Brain microvascular endothelial cell (primary cell): ENCODE measurements around the gene CAPS.

ENCODE experiments used
- DNase-seq: peaks from one replicate; pipeline ENCODE4 v3.0.0-alpha.2; 2020
- H3K27ac ChIP-seq: fragments of 250-450 bp; sonication (Bioruptor Pico); 2 replicates; pipeline ENCODE4 v1.5.1; 2020; ENCODE audit warnings: mild to moderate bottlenecking, moderate library complexity
- H3K27me3 ChIP-seq: fragments of 250-450 bp; sonication (Bioruptor Pico); replicated peaks from 2 replicates; pipeline ENCODE4 v1.5.1; 2020; ENCODE audit warnings: mild to moderate bottlenecking
- H3K36me3 ChIP-seq: fragments of 250-450 bp; sonication (Bioruptor Pico); replicated peaks from 2 replicates; pipeline ENCODE4 v1.5.1; 2020; ENCODE audit warnings: mild to moderate bottlenecking
- H3K4me3 ChIP-seq: 2 replicates; pipeline ENCODE4 v1.5.1; 2011; ENCODE audit warnings: low read depth, mild to moderate bottlenecking, control low read depth, low read length, moderate library complexity
- in situ Hi-C: cut with HindIII; loops from 2 replicates; pipeline ENCODE4 v1.10.0; 2017; ENCODE audit warnings: low sequenced_read_pairs, low pct_ligation_motif_present
- TF ChIP-seq, protein P1 (sequence below): IDR thresholded peaks from 2 replicates; pipeline ENCODE4 v1.5.1; 2011; ENCODE audit warnings: low read depth, mild to moderate bottlenecking, moderate library complexity, low read length, control low read depth, inconsistent platforms; ENCODE audit errors: missing control alignments

Gene CAPS

DNA sequence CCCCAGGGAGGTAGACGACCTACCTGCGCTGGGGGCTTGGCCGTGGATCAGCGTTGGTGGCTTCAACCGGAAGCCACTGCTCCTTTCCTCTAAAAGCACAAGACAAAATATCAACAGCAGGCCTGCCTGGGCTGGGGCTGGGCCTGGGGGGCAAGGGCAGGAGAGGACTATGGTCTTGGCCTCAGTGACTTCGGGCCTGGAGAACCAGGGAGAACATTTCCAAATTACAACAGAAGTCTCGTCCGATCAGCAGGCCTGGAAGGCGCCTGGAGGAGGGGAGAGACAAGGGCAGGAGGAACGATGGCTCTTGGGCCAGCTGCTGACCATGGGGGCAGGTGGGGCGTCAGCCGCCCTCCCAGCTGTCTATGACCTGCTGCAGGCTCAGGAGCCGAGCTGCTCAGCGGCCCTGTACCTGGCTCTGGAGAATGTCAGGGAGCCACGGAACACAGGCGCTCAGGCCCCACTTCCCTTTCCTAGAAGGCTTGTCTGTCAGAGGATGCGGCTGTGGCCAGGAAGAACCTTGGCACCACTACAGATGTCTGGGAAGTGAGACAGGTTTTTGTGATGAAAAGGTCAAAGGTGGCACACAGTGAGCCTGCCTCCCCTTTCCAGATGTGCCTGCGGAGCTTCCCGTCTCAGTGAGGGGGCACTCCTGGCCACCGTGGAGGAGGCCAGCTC, 19.5 kb downstream of the CAPS start:
- TF ChIP-seq, protein P1, sequence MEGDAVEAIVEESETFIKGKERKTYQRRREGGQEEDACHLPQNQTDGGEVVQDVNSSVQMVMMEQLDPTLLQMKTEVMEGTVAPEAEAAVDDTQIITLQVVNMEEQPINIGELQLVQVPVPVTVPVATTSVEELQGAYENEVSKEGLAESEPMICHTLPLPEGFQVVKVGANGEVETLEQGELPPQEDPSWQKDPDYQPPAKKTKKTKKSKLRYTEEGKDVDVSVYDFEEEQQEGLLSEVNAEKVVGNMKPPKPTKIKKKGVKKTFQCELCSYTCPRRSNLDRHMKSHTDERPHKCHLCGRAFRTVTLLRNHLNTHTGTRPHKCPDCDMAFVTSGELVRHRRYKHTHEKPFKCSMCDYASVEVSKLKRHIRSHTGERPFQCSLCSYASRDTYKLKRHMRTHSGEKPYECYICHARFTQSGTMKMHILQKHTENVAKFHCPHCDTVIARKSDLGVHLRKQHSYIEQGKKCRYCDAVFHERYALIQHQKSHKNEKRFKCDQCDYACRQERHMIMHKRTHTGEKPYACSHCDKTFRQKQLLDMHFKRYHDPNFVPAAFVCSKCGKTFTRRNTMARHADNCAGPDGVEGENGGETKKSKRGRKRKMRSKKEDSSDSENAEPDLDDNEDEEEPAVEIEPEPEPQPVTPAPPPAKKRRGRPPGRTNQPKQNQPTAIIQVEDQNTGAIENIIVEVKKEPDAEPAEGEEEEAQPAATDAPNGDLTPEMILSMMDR = no peak
- no peak overlapping the region for H3K27ac ChIP-seq
- in situ Hi-C loops = no loop called here
- H3K36me3 ChIP-seq = peaks cover 42% of the 10 kb centered on the region
- H3K27me3 ChIP-seq = no peaks in the 10 kb centered on the region
- H3K4me3 ChIP-seq = no peak overlapping the region
- no peak for DNase-seq

DNA sequence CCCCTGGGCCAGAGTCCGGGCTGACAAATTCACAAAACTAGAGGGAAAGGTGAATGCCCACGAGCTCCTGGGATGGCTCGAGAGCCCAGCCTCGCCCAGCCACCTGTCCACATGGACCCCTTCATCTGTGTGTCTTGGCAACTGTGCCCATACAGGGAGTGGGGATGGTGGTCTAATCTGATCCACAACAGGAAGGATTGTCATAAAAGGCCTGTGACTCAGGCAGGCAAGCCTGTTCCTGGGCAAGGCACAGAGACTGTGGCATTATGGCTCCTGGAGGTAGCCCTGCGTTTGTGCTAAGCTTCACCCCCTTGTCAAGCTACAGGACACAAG, 20.0 kb downstream of the CAPS start:
- no peak for DNase-seq
- TF ChIP-seq, protein P1 = no peak
- Histone ChIP-seq H3K27me3 (no peaks in the 10 kb centered on the region), H3K4me3 (no peak overlapping the region), H3K36me3 (peaks cover 40% of the 10 kb centered on the region), H3K27ac (no peak overlapping the region)
- in situ Hi-C loops = no loop called here

DNA sequence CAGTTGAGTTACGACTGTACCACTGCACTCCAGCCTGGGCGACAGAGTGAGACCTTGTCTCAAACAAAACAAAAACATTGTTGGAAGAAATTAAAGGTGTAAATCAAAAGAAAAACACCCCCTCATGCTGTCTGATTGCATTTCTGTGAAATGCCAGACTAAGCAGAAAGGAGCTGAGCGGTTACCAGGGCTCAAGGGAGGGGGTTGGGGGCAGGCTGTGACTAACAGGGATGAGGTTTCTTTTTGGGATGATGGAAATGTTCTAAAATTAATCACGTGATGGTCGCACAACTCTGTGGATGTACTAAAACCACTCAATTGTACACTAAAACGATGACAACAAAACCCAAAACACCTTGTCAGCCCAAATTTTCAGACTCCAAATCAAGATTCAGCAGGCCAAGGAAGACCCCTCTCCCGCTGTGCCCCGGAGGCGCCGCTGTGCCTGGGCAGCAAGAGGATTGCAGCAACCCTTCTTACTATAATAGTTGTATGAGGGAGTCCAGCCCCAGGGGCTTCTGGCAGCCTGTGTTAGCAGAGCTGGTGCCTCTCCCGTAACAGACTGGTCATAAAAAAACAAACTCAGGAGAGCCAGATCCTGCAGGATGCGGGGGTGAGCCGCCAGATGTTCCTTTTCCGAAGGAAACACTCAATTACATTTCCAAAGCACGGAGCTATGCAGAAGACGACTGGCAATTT, 20.9 kb downstream of the CAPS start:
- in situ Hi-C loops = no loop called here
- TF ChIP-seq, protein P1 = no peak
- no peak overlapping the region for H3K4me3 ChIP-seq
- peak; percentile 25 for DNase-seq
- peaks cover 33% of the 10 kb centered on the region for H3K36me3 ChIP-seq
- H3K27me3 ChIP-seq = no peaks in the 10 kb centered on the region
- no peak overlapping the region for H3K27ac ChIP-seq

DNA sequence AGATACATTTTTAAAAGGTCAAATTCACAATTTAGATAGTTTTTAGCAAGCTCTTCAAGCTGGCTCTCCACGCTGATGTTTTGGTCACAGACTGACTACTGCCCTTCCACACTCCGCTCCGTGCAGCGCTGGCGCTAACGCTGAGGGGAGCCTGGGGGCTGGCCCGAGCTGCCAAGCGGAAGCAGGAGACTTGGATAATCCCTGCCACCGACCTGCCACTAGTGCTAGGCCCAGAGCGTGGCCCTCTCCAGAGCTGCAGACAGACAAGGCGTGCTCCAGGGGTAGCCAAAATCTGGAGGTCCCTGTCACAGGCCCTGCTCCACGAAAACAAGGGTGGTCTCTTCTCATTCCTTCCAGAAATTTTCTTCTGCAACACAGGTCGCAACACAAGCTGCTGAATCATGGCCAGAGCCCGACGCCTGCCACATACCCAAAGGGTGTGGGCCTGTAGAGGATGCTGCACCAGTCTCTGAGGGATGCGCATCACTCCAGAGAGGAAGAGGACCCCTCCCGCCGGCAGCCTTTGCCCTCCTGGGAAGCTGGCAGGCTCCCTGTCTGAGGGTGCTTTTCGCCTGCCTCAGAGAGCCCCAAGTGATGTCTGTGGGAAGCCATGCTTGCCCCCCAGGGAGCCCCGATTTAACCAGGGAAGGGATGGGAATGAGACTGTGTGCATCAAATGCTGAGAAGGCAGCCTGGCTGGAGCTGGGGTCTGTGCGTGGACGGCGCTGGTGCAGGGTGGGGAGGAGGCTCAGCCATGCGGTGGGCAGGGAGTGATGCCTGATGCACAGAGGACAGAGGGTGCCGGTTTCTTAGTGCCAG, 21.6 kb downstream of the CAPS start:
- no peak overlapping the region for H3K27ac ChIP-seq
- H3K4me3 ChIP-seq = no peak overlapping the region
- peaks cover 27% of the 10 kb centered on the region for H3K36me3 ChIP-seq
- in situ Hi-C loops = no loop called here
- TF ChIP-seq, protein P1 = no peak
- no peak for DNase-seq
- H3K27me3 ChIP-seq = no peaks in the 10 kb centered on the region

DNA sequence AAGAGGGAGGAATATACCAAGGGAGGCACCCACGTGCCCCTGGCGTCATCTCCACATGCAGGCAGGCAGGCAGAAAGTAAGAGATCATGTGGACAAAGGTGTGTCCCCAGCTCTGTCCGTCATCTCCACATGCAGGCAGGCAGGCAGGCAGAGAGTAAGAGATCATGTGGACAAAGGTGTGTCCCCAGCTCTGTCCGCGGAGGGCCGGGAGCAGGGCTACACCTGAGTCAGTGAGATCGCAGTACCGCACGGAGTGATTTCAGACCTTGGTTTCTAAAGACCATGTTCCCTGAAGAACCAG, 22.2 kb downstream of the CAPS start:
- TF ChIP-seq, protein P1 = no peak
- in situ Hi-C loops = no loop called here
- no peak for DNase-seq
- H3K36me3 ChIP-seq = peaks cover 27% of the 10 kb centered on the region
- no peak overlapping the region for H3K27ac ChIP-seq
- no peaks in the 10 kb centered on the region for H3K27me3 ChIP-seq
- no peak overlapping the region for H3K4me3 ChIP-seq
